ENCODE data around the gene NR1D2.

- TF ChIP-seq POLR2AphosphoS5 (IDR thresholded peaks at IDR 0.05; ENCODE audit: insufficient read depth in 1 of 2, low read depth in 1 of 2), result no peak
- TF ChIP-seq, protein P1, sequence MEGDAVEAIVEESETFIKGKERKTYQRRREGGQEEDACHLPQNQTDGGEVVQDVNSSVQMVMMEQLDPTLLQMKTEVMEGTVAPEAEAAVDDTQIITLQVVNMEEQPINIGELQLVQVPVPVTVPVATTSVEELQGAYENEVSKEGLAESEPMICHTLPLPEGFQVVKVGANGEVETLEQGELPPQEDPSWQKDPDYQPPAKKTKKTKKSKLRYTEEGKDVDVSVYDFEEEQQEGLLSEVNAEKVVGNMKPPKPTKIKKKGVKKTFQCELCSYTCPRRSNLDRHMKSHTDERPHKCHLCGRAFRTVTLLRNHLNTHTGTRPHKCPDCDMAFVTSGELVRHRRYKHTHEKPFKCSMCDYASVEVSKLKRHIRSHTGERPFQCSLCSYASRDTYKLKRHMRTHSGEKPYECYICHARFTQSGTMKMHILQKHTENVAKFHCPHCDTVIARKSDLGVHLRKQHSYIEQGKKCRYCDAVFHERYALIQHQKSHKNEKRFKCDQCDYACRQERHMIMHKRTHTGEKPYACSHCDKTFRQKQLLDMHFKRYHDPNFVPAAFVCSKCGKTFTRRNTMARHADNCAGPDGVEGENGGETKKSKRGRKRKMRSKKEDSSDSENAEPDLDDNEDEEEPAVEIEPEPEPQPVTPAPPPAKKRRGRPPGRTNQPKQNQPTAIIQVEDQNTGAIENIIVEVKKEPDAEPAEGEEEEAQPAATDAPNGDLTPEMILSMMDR (IDR thresholded peaks at IDR 0.05), result no peak
- no peak for TF ChIP-seq POLR2A (IDR thresholded peaks at IDR 0.05)
Observed at GRCh38 chr3:23945663-23945912, 502 bp downstream of the NR1D2 start.

Data from vagina (tissue), 2 donors.